ENCODE results near the gene RASGRF1. TPM values are rescaled to one million over a fixed set of nuclear protein-coding genes. Genes with fewer than 3 reads are reported as not detected.
"Not testable (repeated sequence)": the region's sequence is repeated elsewhere in the genome, so short reads cannot be mapped to it uniquely, and the experiment has no call there.

The RASGRF1 gene
- total RNA-seq, 2 experiments from 2014 or later: 3.0 to 4.5 TPM

GRCh38 chr15:78995921-78996893 is 94.4 kb downstream of the RASGRF1 start:
- no peak overlapping the region for H2AFZ ChIP-seq (ENCODE audit: low read length)
- no TSS peak for BruUV-seq (replicated peaks)
- DNase-seq (ENCODE audit: low spot score): no peak
- no peaks in the 10 kb centered on the region for H3K36me3 ChIP-seq (ENCODE audit: insufficient read depth, low read length)
- no peaks in the 10 kb centered on the region for H4K20me1 ChIP-seq (ENCODE audit: insufficient read depth, low read length)
- TF ChIP-seq EZH2phosphoT487 (IDR thresholded peaks at IDR 0.05; ENCODE audit: borderline replicate concordance, low read depth, low read length) (no peak), CTCF (conservative IDR thresholded peaks at IDR 0.05; ENCODE audit: low read length) (no peak)
- no peaks in the 10 kb centered on the region for H3K9me2 ChIP-seq (ENCODE audit: insufficient read depth, low read length)
- no peak overlapping the region for H3K4me2 ChIP-seq (ENCODE audit: low read length)
- ChIA-PET CTCF (ENCODE audit: unreplicated experiment) (no interaction called here), POLR2A (no interaction called here)
- no peak overlapping the region for H3K4me3 ChIP-seq (ENCODE audit: low read depth, low read length, poor library complexity, severe bottlenecking)
- H3K4me1 ChIP-seq (ENCODE audit: insufficient read depth, low read length, poor library complexity, severe bottlenecking): peaks cover 9% of the 10 kb centered on the region
- H3K9me3 ChIP-seq (ENCODE audit: low read length): no peaks in the 10 kb centered on the region
- intact Hi-C loops (cut with micrococcal nuclease; ENCODE audit: unreplicated experiment): no loop called here
- no peaks in the 10 kb centered on the region for H3K79me2 ChIP-seq (ENCODE audit: insufficient read depth, low read depth, low read length)
- H3K27ac ChIP-seq (ENCODE audit: low read depth, low read length, poor library complexity, severe bottlenecking): no peak overlapping the region

GRCh38 chr15:78995161-78995560 is 95.4 kb downstream of the RASGRF1 start:
- H4K20me1 ChIP-seq (ENCODE audit: insufficient read depth, low read length); POLR2A ChIA-PET; intact Hi-C loops (cut with micrococcal nuclease; ENCODE audit: unreplicated experiment); H3K4me2 ChIP-seq (ENCODE audit: low read length); H3K79me2 ChIP-seq (ENCODE audit: insufficient read depth, low read depth, low read length); BruUV-seq (replicated peaks); H3K9me2 ChIP-seq (ENCODE audit: insufficient read depth, low read length); H3K27ac ChIP-seq (ENCODE audit: low read depth, low read length, poor library complexity, severe bottlenecking); H3K36me3 ChIP-seq (ENCODE audit: insufficient read depth, low read length); CTCF ChIA-PET (ENCODE audit: unreplicated experiment); H3K9me3 ChIP-seq (ENCODE audit: low read length); H2AFZ ChIP-seq (ENCODE audit: low read length); H3K4me1 ChIP-seq (ENCODE audit: insufficient read depth, low read length, poor library complexity, severe bottlenecking); DNase-seq (ENCODE audit: low spot score); H3K4me3 ChIP-seq (ENCODE audit: low read depth, low read length, poor library complexity, severe bottlenecking): not testable (repeated sequence)

GRCh38 chr15:78993931-78994530 is 96.5 kb downstream of the RASGRF1 start:
- no peak overlapping the region for H3K4me2 ChIP-seq (ENCODE audit: low read length)

More at GRCh38 chr15:78993931-78994530, 96.5 kb downstream of the RASGRF1 start:
- Histone ChIP-seq H3K9me2 (ENCODE audit: insufficient read depth, low read length) (no peaks in the 10 kb centered on the region), H4K20me1 (ENCODE audit: insufficient read depth, low read length) (no peaks in the 10 kb centered on the region), H3K79me2 (ENCODE audit: insufficient read depth, low read depth, low read length) (no peaks in the 10 kb centered on the region), H3K4me3 (ENCODE audit: low read depth, low read length, poor library complexity, severe bottlenecking) (no peak overlapping the region), H3K9me3 (ENCODE audit: low read length) (no peaks in the 10 kb centered on the region), H3K4me1 (ENCODE audit: insufficient read depth, low read length, poor library complexity, severe bottlenecking) (peaks cover 9% of the 10 kb centered on the region), H3K36me3 (ENCODE audit: insufficient read depth, low read length) (no peaks in the 10 kb centered on the region), H3K27ac (ENCODE audit: low read depth, low read length, poor library complexity, severe bottlenecking) (no peak overlapping the region), H2AFZ (ENCODE audit: low read length) (no peak overlapping the region)
- CTCF ChIA-PET (ENCODE audit: unreplicated experiment): no interaction called here
- no peak for TF ChIP-seq CTCF (conservative IDR thresholded peaks at IDR 0.05; ENCODE audit: low read length)
- TF ChIP-seq EZH2phosphoT487 (IDR thresholded peaks at IDR 0.05; ENCODE audit: borderline replicate concordance, low read depth, low read length): no peak
- no TSS peak for BruUV-seq (replicated peaks)
- no peak for DNase-seq (ENCODE audit: low spot score)
- POLR2A ChIA-PET: no interaction called here
- intact Hi-C loops (cut with micrococcal nuclease; ENCODE audit: unreplicated experiment): no loop called here

All from OCI-LY7 (cell line).